SH-SY5Y (cell line): ENCODE results near the gene PDLIM7.

ENCODE experiments used
- GATA2 ChIP-seq: IDR thresholded peaks from 2 replicates; pipeline ENCODE4 v1.6.1; 2011; ENCODE audit warnings: mild to moderate bottlenecking, low read depth, low read length
- GATA3 ChIP-seq: IDR thresholded peaks from 2 replicates; pipeline ENCODE4 v1.6.1; 2011; ENCODE audit warnings: low read depth, mild to moderate bottlenecking, low read length, moderate library complexity

- no peak for TF ChIP-seq GATA2
- no peak for TF ChIP-seq GATA3
These were observed 2.8 kb downstream of the PDLIM7 start for GRCh38 chr5:177494346-177495195.
